ENCODE results near the gene MEI1. TPM values are rescaled to one million over a fixed set of nuclear protein-coding genes. Genes with fewer than 3 reads are reported as not detected.

MEI1 gene
- total and polyA plus RNA-seq, 8 donors, result 1.5 to 7.9 (median 3.3) TPM

- DNase-seq (no peak), ATAC-seq (no peak)
Measured at GRCh38 chr22:41770715-41771468, 71.6 kb downstream of the MEI1 start.

GRCh38 chr22:41772198-41772597 is 72.9 kb downstream of the MEI1 start:
- H3K27me3 ChIP-seq, result no peaks in the 10 kb centered on the region
- ATAC-seq (no peak), DNase-seq (no peak)
- intact Hi-C loops (cut with DNase I), result no loop called here
- H3K9me3 ChIP-seq, result no peaks in the 10 kb centered on the region
- no peak overlapping the region for H3K27ac ChIP-seq
- TF ChIP-seq CTCF (IDR thresholded peaks at IDR 0.05), result no peak
- H3K4me1 ChIP-seq, result peaks cover 0 to 1% of the 10 kb centered on the region in 2 donors
- no peaks in the 10 kb centered on the region for H3K36me3 ChIP-seq
- H3K4me3 ChIP-seq, result no peak overlapping the region

More at GRCh38 chr22:41770715-41771468, 71.6 kb downstream of the MEI1 start:
- no peak for TF ChIP-seq CTCF (IDR thresholded peaks at IDR 0.05)
- Histone ChIP-seq H3K27ac (no peak overlapping the region), H3K27me3 (no peaks in the 10 kb centered on the region), H3K9me3 (no peaks in the 10 kb centered on the region), H3K36me3 (no peaks in the 10 kb centered on the region), H3K4me3 (no peak overlapping the region), H3K4me1 (no peaks in the 10 kb centered on the region)
- intact Hi-C loops (cut with DNase I), result no loop called here

GRCh38 chr22:41772645-41773044 is 73.3 kb downstream of the MEI1 start:
- Histone ChIP-seq H3K4me3 (no peak overlapping the region), H3K27me3 (no peaks in the 10 kb centered on the region), H3K27ac (no peak overlapping the region), H3K4me1 (peaks cover 0 to 2% of the 10 kb centered on the region in 2 donors), H3K36me3 (no peaks in the 10 kb centered on the region), H3K9me3 (no peaks in the 10 kb centered on the region)
- intact Hi-C loops (cut with DNase I), result no loop called here
- no peak for DNase-seq
- no peak for ATAC-seq
- TF ChIP-seq CTCF (IDR thresholded peaks at IDR 0.05), result no peak

- Histone ChIP-seq H3K27me3 (no peaks in the 10 kb centered on the region), H3K4me3 (no peak overlapping the region), H3K9me3 (no peaks in the 10 kb centered on the region), H3K27ac (no peak overlapping the region), H3K4me1 (peaks cover 0 to 3% of the 10 kb centered on the region in 2 donors), H3K36me3 (no peaks in the 10 kb centered on the region)
- intact Hi-C loops (cut with DNase I), result no loop called here
- ATAC-seq, result no peak
- DNase-seq, result no peak
- TF ChIP-seq CTCF (IDR thresholded peaks at IDR 0.05), result no peak
Measured at GRCh38 chr22:41775338-41775737, 76.0 kb downstream of the MEI1 start.

- Histone ChIP-seq H3K9me3 (no peaks in the 10 kb centered on the region), H3K4me1 (peaks cover 0 to 9% of the 10 kb centered on the region in 2 donors), H3K4me3 (no peak overlapping the region), H3K27ac (no peak overlapping the region), H3K36me3 (no peaks in the 10 kb centered on the region), H3K27me3 (no peaks in the 10 kb centered on the region)
- intact Hi-C loops (cut with DNase I), result no loop called here
- no peak for DNase-seq
- no peak for ATAC-seq
- TF ChIP-seq CTCF (IDR thresholded peaks at IDR 0.05), result no peak
Measured at GRCh38 chr22:41775976-41776375, 76.7 kb downstream of the MEI1 start.

All from left lung (tissue), 10 donors.